Parathyroid adenoma (tissue), 2 donors: ENCODE results near the gene ANXA8.

Experiments
- H2AFZ ChIP-seq: fragments of 300-600 bp; sonication (generic); one replicate; pipeline ENCODE4 v1.7.0; 2017; ENCODE audit warnings: antibody characterized with exemption, mild to moderate bottlenecking
- H3K27ac ChIP-seq: fragments of 300-600 bp; sonication (generic); one replicate; pipeline ENCODE4 v1.7.0; 2017
- H3K27me3 ChIP-seq: fragments of 300-600 bp; sonication (generic); one replicate; pipeline ENCODE4 v1.7.0; 2017; ENCODE audit warnings: low read length; ENCODE audit not compliant: control insufficient read depth, insufficient read depth
- H3K36me3 ChIP-seq: fragments of 300-600 bp; sonication (generic); one replicate; pipeline ENCODE4 v1.7.0; 2017; ENCODE audit warnings: low read length; ENCODE audit not compliant: control insufficient read depth, insufficient read depth
- H3K4me1 ChIP-seq: fragments of 300-600 bp; sonication (generic); one replicate; pipeline ENCODE4 v1.7.0; 2017; ENCODE audit warnings: control low read depth
- H3K4me2 ChIP-seq: fragments of 300-600 bp; sonication (generic); one replicate; pipeline ENCODE4 v1.7.0; 2017; ENCODE audit warnings: low read length
- H3K4me3 ChIP-seq: fragments of 300-600 bp; sonication (generic); one replicate; pipeline ENCODE4 v1.7.0; 2017; ENCODE audit warnings: low read depth, low read length
- H3K79me2 ChIP-seq: fragments of 300-600 bp; sonication (generic); one replicate; pipeline ENCODE4 v1.7.0; 2017; ENCODE audit warnings: control low read depth
- H3K9ac ChIP-seq: fragments of 300-600 bp; sonication (generic); one replicate; pipeline ENCODE4 v1.7.0; 2017; ENCODE audit warnings: mild to moderate bottlenecking
- H3K9me3 ChIP-seq: fragments of 300-600 bp; sonication (generic); one replicate; pipeline ENCODE4 v1.7.0; 2017; ENCODE audit warnings: low read length; ENCODE audit not compliant: control insufficient read depth
- TF ChIP-seq, protein P1 (sequence below): fragments of 300-600 bp; sonication (generic); IDR thresholded peaks from one replicate; pipeline ENCODE4 v1.7.0; 2017; ENCODE audit warnings: antibody characterized with exemption, mild to moderate bottlenecking
- donor health status: primary hyperparathyroidism.

Gene ANXA8

DNA sequence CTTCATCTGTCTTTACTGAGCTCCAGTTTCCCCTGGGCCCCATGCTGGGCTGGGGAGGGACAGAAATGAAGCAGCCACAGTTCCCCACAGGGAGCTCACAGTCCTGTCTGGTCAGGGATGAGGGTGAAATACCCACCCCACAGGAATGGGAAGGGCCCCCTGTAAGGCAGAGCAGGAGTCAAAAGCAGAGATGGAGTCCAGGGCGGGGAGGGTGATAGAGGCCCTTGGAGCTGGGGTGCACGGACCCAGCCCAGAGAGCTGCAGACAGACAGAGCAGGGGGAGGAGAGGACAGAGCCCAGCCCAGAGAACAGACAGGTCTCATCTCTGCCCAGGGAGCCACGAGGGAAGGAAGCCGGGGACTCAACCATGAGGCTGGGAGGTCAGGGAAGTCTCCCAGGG lies 64.9 kb downstream of the ANXA8 start:
- no peaks in the 10 kb centered on the region for H3K9me3 ChIP-seq
- no peaks in the 10 kb centered on the region for H3K36me3 ChIP-seq
- no peak overlapping the region for H2AFZ ChIP-seq
- H3K4me3 ChIP-seq, result no peak overlapping the region
- no peaks in the 10 kb centered on the region for H3K79me2 ChIP-seq
- no peak overlapping the region for H3K27ac ChIP-seq
- H3K27me3 ChIP-seq, result no peaks in the 10 kb centered on the region
- H3K9ac ChIP-seq, result no peak overlapping the region
- no peak overlapping the region for H3K4me2 ChIP-seq
- TF ChIP-seq, protein P1, sequence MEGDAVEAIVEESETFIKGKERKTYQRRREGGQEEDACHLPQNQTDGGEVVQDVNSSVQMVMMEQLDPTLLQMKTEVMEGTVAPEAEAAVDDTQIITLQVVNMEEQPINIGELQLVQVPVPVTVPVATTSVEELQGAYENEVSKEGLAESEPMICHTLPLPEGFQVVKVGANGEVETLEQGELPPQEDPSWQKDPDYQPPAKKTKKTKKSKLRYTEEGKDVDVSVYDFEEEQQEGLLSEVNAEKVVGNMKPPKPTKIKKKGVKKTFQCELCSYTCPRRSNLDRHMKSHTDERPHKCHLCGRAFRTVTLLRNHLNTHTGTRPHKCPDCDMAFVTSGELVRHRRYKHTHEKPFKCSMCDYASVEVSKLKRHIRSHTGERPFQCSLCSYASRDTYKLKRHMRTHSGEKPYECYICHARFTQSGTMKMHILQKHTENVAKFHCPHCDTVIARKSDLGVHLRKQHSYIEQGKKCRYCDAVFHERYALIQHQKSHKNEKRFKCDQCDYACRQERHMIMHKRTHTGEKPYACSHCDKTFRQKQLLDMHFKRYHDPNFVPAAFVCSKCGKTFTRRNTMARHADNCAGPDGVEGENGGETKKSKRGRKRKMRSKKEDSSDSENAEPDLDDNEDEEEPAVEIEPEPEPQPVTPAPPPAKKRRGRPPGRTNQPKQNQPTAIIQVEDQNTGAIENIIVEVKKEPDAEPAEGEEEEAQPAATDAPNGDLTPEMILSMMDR, result no peak
- no peaks in the 10 kb centered on the region for H3K4me1 ChIP-seq

DNA sequence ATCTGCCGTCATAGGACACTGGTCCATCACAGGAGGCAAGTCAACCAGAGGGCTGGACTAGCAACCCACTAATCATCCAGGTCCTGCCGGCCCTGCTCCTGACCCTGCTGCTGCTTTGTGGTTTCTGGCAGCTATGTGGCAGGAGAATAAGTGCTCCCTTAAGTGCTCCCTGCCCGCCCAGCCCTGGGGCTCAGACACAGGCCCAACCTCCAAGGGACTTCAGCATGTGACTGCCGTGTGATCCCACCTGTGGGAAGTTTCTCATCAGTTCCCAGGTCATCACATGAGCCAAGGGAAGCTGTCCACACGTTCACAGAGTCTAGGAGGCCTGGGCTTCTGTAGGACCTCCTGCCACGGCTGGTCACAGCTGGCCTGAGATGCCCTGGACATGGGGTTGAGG lies 65.6 kb downstream of the ANXA8 start:
- no peak overlapping the region for H3K4me2 ChIP-seq
- TF ChIP-seq, protein P1, result no peak

More for the DNA sequence above, 65.6 kb downstream of the ANXA8 start:
- H3K36me3 ChIP-seq, result no peaks in the 10 kb centered on the region
- H3K27ac ChIP-seq, result no peak overlapping the region
- H2AFZ ChIP-seq, result no peak overlapping the region
- no peak overlapping the region for H3K4me3 ChIP-seq
- no peaks in the 10 kb centered on the region for H3K4me1 ChIP-seq
- H3K27me3 ChIP-seq, result no peaks in the 10 kb centered on the region
- no peaks in the 10 kb centered on the region for H3K79me2 ChIP-seq
- no peaks in the 10 kb centered on the region for H3K9me3 ChIP-seq
- no peak overlapping the region for H3K9ac ChIP-seq
